SH-SY5Y (cell line): ENCODE measurements around the gene EFCAB10.

ENCODE experiments used
- GATA2 ChIP-seq: IDR thresholded peaks from 2 replicates; pipeline ENCODE4 v1.6.1; 2011; ENCODE audit warnings: mild to moderate bottlenecking, low read depth, low read length
- GATA3 ChIP-seq: IDR thresholded peaks from 2 replicates; pipeline ENCODE4 v1.6.1; 2011; ENCODE audit warnings: low read depth, mild to moderate bottlenecking, low read length, moderate library complexity

GRCh38 chr7:105596866-105597265, 15.6 kb upstream of the EFCAB10 start:
- TF ChIP-seq GATA2 (no peak), GATA3 (no peak)
